Fibroblast of lung (primary cell): ENCODE data around the gene RNF167.

Experiments
- EZH2 ChIP-seq: IDR thresholded peaks from 2 replicates; pipeline ENCODE4 v1.5.1; 2012; ENCODE audit warnings: low read length, control low read depth, mild to moderate bottlenecking; ENCODE audit errors: missing control alignments
- TF ChIP-seq, protein P1 (sequence below), 2 donors: IDR thresholded peaks in 1 of 2; conservative IDR thresholded peaks in 1 of 2; 1 replicate in 1 of 2; 2 replicates in 1 of 2; pipeline ENCODE4 v1.5.1; 2011 to 2012; ENCODE audit warnings: low read length in 2 of 2, control low read depth in 1 of 2, inconsistent platforms in 1 of 2, low read depth in 1 of 2, mild to moderate bottlenecking in 1 of 2

DNA sequence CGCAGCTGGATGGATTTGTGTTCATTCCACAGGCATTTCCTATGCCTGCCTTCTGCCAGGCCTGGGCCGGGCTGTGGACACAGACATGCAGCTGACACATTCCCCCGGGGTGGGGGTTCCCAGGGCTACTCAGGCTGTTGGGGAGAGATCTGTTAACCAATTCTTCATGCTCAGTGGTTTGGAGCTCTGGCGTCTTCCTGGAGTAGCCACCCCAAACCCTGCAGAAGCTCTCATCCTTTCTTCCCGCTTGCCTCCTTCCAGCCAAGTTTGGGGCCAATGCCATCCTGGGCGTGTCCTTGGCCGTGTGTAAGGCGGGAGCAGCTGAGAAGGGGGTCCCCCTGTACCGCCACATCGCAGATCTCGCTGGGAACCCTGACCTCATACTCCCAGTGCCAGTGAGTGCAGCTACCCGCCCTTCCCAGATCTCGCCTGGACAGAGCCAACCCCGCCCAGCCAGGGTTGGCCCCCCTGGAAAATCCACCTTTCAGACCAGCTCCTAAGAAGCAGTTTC is 13.4 kb downstream of the RNF167 start:
- TF ChIP-seq EZH2 = no peak
- TF ChIP-seq, protein P1, sequence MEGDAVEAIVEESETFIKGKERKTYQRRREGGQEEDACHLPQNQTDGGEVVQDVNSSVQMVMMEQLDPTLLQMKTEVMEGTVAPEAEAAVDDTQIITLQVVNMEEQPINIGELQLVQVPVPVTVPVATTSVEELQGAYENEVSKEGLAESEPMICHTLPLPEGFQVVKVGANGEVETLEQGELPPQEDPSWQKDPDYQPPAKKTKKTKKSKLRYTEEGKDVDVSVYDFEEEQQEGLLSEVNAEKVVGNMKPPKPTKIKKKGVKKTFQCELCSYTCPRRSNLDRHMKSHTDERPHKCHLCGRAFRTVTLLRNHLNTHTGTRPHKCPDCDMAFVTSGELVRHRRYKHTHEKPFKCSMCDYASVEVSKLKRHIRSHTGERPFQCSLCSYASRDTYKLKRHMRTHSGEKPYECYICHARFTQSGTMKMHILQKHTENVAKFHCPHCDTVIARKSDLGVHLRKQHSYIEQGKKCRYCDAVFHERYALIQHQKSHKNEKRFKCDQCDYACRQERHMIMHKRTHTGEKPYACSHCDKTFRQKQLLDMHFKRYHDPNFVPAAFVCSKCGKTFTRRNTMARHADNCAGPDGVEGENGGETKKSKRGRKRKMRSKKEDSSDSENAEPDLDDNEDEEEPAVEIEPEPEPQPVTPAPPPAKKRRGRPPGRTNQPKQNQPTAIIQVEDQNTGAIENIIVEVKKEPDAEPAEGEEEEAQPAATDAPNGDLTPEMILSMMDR (conservative IDR thresholded peaks at IDR 0.05 in 1 of 2, IDR thresholded peaks at IDR 0.05 in 1 of 2; ENCODE audit: low read depth in 1 of 2, low read length in 2 of 2) = no peak
